Measurements from ENCODE around the gene MAP7D1. TPM values are rescaled to one million over a fixed set of nuclear protein-coding genes. Genes with fewer than 3 reads are reported as not detected.

The MAP7D1 gene
- total and polyA plus RNA-seq, 10 of the 15 experiments (the other 5 are each of a cell fraction or from before 2014, with no cell fraction given), result 4.4 to 97.6 (median 24.2) TPM

DNA sequence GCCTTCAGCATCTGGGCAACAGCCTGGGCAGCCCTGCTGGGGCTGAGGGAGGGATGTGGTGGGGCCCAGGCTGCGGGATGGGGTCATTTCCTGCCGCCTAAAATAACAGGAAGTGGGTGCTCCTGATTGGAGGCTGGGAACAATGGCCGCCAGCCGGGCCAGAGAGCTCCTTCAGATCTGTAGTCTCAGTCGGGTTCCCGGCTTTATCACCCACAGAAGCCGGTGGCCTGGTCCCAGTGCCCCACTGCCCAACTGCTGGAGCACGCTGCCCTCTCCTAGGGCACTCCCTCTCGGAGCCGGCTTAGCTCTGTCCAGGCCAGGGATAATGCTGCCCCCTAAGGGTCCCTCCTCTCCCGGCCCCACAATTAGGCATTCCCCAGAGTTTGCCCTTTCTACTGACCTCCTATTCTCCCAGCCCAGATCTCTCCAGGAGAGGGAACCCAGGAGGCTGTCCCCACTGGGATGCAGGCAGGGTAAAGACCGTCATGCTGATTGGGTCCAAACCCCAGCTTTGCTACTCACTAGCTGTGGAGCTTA is 5.1 kb downstream of the MAP7D1 start (continued):
- TF ChIP-seq MLLT1 (IDR thresholded peaks at IDR 0.05), result peak; percentile 31; the same call in 1 of the 2 replicates
- TF ChIP-seq IKZF2 (IDR thresholded peaks at IDR 0.05), result peak; percentile 90
- TF ChIP-seq DPF2 (IDR thresholded peaks at IDR 0.05), result no peak; the same call in 1 of the 2 replicates
- no peak for TF ChIP-seq MYB (IDR thresholded peaks at IDR 0.05; ENCODE audit: borderline replicate concordance, low read depth, low read length)
- TF ChIP-seq POLR2A (IDR thresholded peaks at IDR 0.05; ENCODE audit: low read depth, low read length), result peak; percentile 82
- TF ChIP-seq FOXM1 (IDR thresholded peaks at IDR 0.05; ENCODE audit: low read depth, low read length), result no peak
- no peak for TF ChIP-seq CHD1 (IDR thresholded peaks at IDR 0.05; ENCODE audit: low read depth, low read length)
- TF ChIP-seq, protein P1, sequence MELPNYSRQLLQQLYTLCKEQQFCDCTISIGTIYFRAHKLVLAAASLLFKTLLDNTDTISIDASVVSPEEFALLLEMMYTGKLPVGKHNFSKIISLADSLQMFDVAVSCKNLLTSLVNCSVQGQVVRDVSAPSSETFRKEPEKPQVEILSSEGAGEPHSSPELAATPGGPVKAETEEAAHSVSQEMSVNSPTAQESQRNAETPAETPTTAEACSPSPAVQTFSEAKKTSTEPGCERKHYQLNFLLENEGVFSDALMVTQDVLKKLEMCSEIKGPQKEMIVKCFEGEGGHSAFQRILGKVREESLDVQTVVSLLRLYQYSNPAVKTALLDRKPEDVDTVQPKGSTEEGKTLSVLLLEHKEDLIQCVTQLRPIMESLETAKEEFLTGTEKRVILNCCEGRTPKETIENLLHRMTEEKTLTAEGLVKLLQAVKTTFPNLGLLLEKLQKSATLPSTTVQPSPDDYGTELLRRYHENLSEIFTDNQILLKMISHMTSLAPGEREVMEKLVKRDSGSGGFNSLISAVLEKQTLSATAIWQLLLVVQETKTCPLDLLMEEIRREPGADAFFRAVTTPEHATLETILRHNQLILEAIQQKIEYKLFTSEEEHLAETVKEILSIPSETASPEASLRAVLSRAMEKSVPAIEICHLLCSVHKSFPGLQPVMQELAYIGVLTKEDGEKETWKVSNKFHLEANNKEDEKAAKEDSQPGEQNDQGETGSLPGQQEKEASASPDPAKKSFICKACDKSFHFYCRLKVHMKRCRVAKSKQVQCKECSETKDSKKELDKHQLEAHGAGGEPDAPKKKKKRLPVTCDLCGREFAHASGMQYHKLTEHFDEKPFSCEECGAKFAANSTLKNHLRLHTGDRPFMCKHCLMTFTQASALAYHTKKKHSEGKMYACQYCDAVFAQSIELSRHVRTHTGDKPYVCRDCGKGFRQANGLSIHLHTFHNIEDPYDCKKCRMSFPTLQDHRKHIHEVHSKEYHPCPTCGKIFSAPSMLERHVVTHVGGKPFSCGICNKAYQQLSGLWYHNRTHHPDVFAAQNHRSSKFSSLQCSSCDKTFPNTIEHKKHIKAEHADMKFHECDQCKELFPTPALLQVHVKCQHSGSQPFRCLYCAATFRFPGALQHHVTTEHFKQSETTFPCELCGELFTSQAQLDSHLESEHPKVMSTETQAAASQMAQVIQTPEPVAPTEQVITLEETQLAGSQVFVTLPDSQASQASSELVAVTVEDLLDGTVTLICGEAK (IDR thresholded peaks at IDR 0.05; ENCODE audit: borderline replicate concordance), result peak; percentile 84
- no peak for TF ChIP-seq STAT3 (IDR thresholded peaks at IDR 0.05; ENCODE audit: low read depth, low read length)
- peak; percentile 35; the same call in 1 of the 2 replicates for TF ChIP-seq PML (IDR thresholded peaks at IDR 0.05; ENCODE audit: low read length)
- TF ChIP-seq CTCF (IDR thresholded peaks at IDR 0.05 in 2 of 3, conservative IDR thresholded peaks at IDR 0.05 in 1 of 3; ENCODE audit: control insufficient read depth in 2 of 3, extremely low read depth in 1 of 3, insufficient read depth in 1 of 3, low read depth in 3 of 3, low read length in 3 of 3), result peak; percentile 32 to 49 (median 44); a peak in 3 of 6 replicates
- TF ChIP-seq MTA2 (IDR thresholded peaks at IDR 0.05; ENCODE audit: low read depth), result peak; percentile 57; the same call in 1 of the 2 replicates
- peak; percentile 55; the same call in 1 of the 2 replicates for TF ChIP-seq CREB1 (IDR thresholded peaks at IDR 0.05; ENCODE audit: low read depth)
- TF ChIP-seq WRNIP1 (IDR thresholded peaks at IDR 0.05; ENCODE audit: borderline replicate concordance, low read depth, low read length), result no peak
- 0 out of 2 replicates have a peak, but pooled peaks have one; percentile 55 for TF ChIP-seq NFYB (IDR thresholded peaks at IDR 0.05; ENCODE audit: insufficient read depth, low read depth, low read length)
- TF ChIP-seq NBN (IDR thresholded peaks at IDR 0.05), result 0 out of 2 replicates have a peak, but pooled peaks have one; percentile 55
- TF ChIP-seq ESRRA (IDR thresholded peaks at IDR 0.05; ENCODE audit: low read length), result no peak
- peak; percentile 71; the same call in 1 of the 2 replicates for TF ChIP-seq POLR2AphosphoS5 (IDR thresholded peaks at IDR 0.05; ENCODE audit: low read length)
- TF ChIP-seq MEF2A (IDR thresholded peaks at IDR 0.05; ENCODE audit: insufficient read depth, low read depth, low read length), result 0 out of 2 replicates have a peak, but pooled peaks have one; percentile 56
- TF ChIP-seq LARP7 (IDR thresholded peaks at IDR 0.05), result peak; percentile 62; the same call in 1 of the 2 replicates
- TF ChIP-seq SMAD1 (IDR thresholded peaks at IDR 0.05; ENCODE audit: low read depth, partially characterized antibody), result no peak
- no peak for TF ChIP-seq HCFC1 (IDR thresholded peaks at IDR 0.05; ENCODE audit: low read length)
- 0 out of 2 replicates have a peak, but pooled peaks have one; percentile 21 for TF ChIP-seq TCF12 (IDR thresholded peaks at IDR 0.05; ENCODE audit: low read depth, low read length)
- TF ChIP-seq CHD2 (IDR thresholded peaks at IDR 0.05; ENCODE audit: borderline replicate concordance, low read depth, low read length), result peak; percentile 27; the same call in 1 of the 2 replicates
- TF ChIP-seq EED (IDR thresholded peaks at IDR 0.05; ENCODE audit: low read depth), result peak; percentile 93
- TF ChIP-seq JUND (IDR thresholded peaks at IDR 0.05; ENCODE audit: low read depth, low read length), result 0 out of 2 replicates have a peak, but pooled peaks have one; percentile 26
